Activated CD4-positive, CD25-positive, alpha-beta regulatory T cell treated with anti-CD3 and anti-CD28 coated beads, Interleukin-2, amount 50 U/mL, for 72 hours (primary cell): ENCODE measurements around the gene ZFR.
"Not testable (repeated sequence)": the region's sequence is repeated elsewhere in the genome, so short reads cannot be mapped to it uniquely, and the experiment has no call there.

Experiments
- DNase-seq: peaks from one replicate; pipeline ENCODE4 v3.0.0; 2021

Gene ZFR

GRCh38 chr5:32357658-32358057 lies 86.9 kb downstream of the ZFR start:
- DNase-seq = no peak

GRCh38 chr5:32355686-32356085 lies 88.9 kb downstream of the ZFR start:
- DNase-seq = no peak

GRCh38 chr5:32353420-32353819 lies 91.1 kb downstream of the ZFR start:
- no peak for DNase-seq

- DNase-seq = no peak
Observed at GRCh38 chr5:32352685-32353084, 91.9 kb downstream of the ZFR start.

GRCh38 chr5:32346869-32347268 lies 97.7 kb downstream of the ZFR start:
- DNase-seq = no peak

- no peak for DNase-seq
Observed at GRCh38 chr5:32343058-32343672, 101.4 kb downstream of the ZFR start.

- DNase-seq = no peak
Observed at GRCh38 chr5:32342656-32343055, 101.9 kb downstream of the ZFR start.

- no peak for DNase-seq
Observed at GRCh38 chr5:32339878-32340277, 104.7 kb downstream of the ZFR start.

GRCh38 chr5:32339198-32339597 lies 105.3 kb downstream of the ZFR start:
- DNase-seq = no peak

GRCh38 chr5:32332966-32333365 lies 111.6 kb downstream of the ZFR start:
- DNase-seq = no peak

- no peak for DNase-seq
Observed at GRCh38 chr5:32332361-32332760, 112.2 kb downstream of the ZFR start.

GRCh38 chr5:32331935-32332274 lies 112.6 kb downstream of the ZFR start:
- no peak for DNase-seq

- no peak for DNase-seq
Observed at GRCh38 chr5:32331217-32331934, 113.2 kb downstream of the ZFR start.

- DNase-seq = no peak
Observed at GRCh38 chr5:32330126-32330971, 114.2 kb downstream of the ZFR start.

GRCh38 chr5:32329395-32329834 lies 115.1 kb downstream of the ZFR start:
- DNase-seq = no peak

GRCh38 chr5:32326216-32326772 lies 118.2 kb downstream of the ZFR start:
- DNase-seq = no peak

- no peak for DNase-seq
Observed at GRCh38 chr5:32325616-32326015, 118.9 kb downstream of the ZFR start.

GRCh38 chr5:32325062-32325461 lies 119.5 kb downstream of the ZFR start:
- no peak for DNase-seq

- no peak for DNase-seq
Observed at GRCh38 chr5:32323741-32324140, 120.8 kb downstream of the ZFR start.

GRCh38 chr5:32322882-32323281 lies 121.7 kb downstream of the ZFR start:
- DNase-seq = no peak

- not testable (repeated sequence) for DNase-seq
Observed at GRCh38 chr5:32321787-32322186, 122.8 kb downstream of the ZFR start.

GRCh38 chr5:32320576-32320975 lies 124.0 kb downstream of the ZFR start:
- DNase-seq = no peak

- DNase-seq = no peak
Observed at GRCh38 chr5:32319926-32320543, 124.5 kb downstream of the ZFR start.
